Mesenchymal stem cell (in vitro differentiated cells and primary cell): ENCODE results near the gene STEAP3.
A peak's percentile ranks its signal among the peaks of the same experiment; 100 is the strongest.

Source experiments
- DNase-seq: peaks from one replicate; pipeline ENCODE4 v3.0.0-alpha.2; 2013
- H2AFZ ChIP-seq: one replicate; pipeline ENCODE4 v1.6.1; 2013; ENCODE audit warnings: low read depth, mild to moderate bottlenecking, control low read depth, inconsistent platforms, low read length, moderate library complexity
- H2AK5ac ChIP-seq: 2 replicates; pipeline ENCODE4 v1.6.1; 2013; ENCODE audit warnings: low read length, moderate library complexity, mild to moderate bottlenecking, inconsistent platforms; ENCODE audit not compliant: severe bottlenecking
- H2BK120ac ChIP-seq: one replicate; pipeline ENCODE4 v1.6.1; 2013; ENCODE audit warnings: low read depth, mild to moderate bottlenecking, inconsistent platforms, low read length, moderate library complexity
- H2BK12ac ChIP-seq, 2 experiments: one replicate each; pipeline ENCODE4 v1.6.1; 2013; ENCODE audit warnings: inconsistent platforms in 2 of 2, low read length in 2 of 2, mild to moderate bottlenecking in 2 of 2, moderate library complexity in 2 of 2, control low read depth in 1 of 2
- H2BK15ac ChIP-seq: one replicate; pipeline ENCODE4 v1.6.1; 2013; ENCODE audit warnings: mild to moderate bottlenecking, low read depth, inconsistent platforms; ENCODE audit not compliant: poor library complexity, severe bottlenecking
- H2BK5ac ChIP-seq: 2 replicates; pipeline ENCODE4 v1.6.1; 2013; ENCODE audit warnings: low read depth, mild to moderate bottlenecking, low read length, control low read depth, inconsistent platforms; ENCODE audit not compliant: poor library complexity, severe bottlenecking
- H3K14ac ChIP-seq, 2 experiments: one replicate each; pipeline ENCODE4 v1.6.1; 2013; ENCODE audit warnings: inconsistent platforms in 2 of 2, low read length in 2 of 2, control low read depth in 1 of 2, mild to moderate bottlenecking in 1 of 2, moderate library complexity in 1 of 2
- H3K18ac ChIP-seq, 2 experiments: one replicate each; pipeline ENCODE4 v1.6.1; 2013; ENCODE audit warnings: inconsistent platforms in 2 of 2, low read length in 2 of 2, control low read depth in 1 of 2, low read depth in 1 of 2, mild to moderate bottlenecking in 1 of 2
- H3K23ac ChIP-seq, 2 experiments: one replicate each; pipeline ENCODE4 v1.6.1; 2013; ENCODE audit warnings: inconsistent platforms in 2 of 2, low read length in 2 of 2, mild to moderate bottlenecking in 2 of 2, moderate library complexity in 2 of 2, control low read depth in 1 of 2
- H3K27ac ChIP-seq: 2 replicates; pipeline ENCODE4 v1.5.1; 2013; ENCODE audit warnings: mild to moderate bottlenecking, moderate library complexity, low read length, control low read depth, inconsistent platforms; ENCODE audit not compliant: poor library complexity, severe bottlenecking
- H3K27me3 ChIP-seq, 2 experiments: 2 replicates each; pipeline versions ENCODE4 v1.6.1 to v1.7.0; 2013; ENCODE audit warnings: low read length in 2 of 2, mild to moderate bottlenecking in 2 of 2, moderate library complexity in 2 of 2, control low read depth in 1 of 2, inconsistent platforms in 1 of 2; ENCODE audit not compliant: control insufficient read depth in 1 of 2, insufficient read depth in 1 of 2
- H3K36me3 ChIP-seq, 2 experiments: 2 replicates each; pipeline versions ENCODE4 v1.6.1 to v1.7.0; 2013; ENCODE audit warnings: low read length in 2 of 2, control low read depth in 1 of 2, inconsistent platforms in 1 of 2, low read depth in 1 of 2, mild to moderate bottlenecking in 1 of 2; ENCODE audit not compliant: insufficient read depth in 2 of 2, control insufficient read depth in 1 of 2
- H3K4ac ChIP-seq, 2 experiments: one replicate each; pipeline ENCODE4 v1.6.1; 2013; ENCODE audit warnings: inconsistent platforms in 2 of 2, low read length in 2 of 2, mild to moderate bottlenecking in 2 of 2, moderate library complexity in 2 of 2, control low read depth in 1 of 2, low read depth in 1 of 2
- H3K4me1 ChIP-seq: 2 replicates; pipeline ENCODE4 v1.6.1; 2013; ENCODE audit warnings: low read depth, low read length, control low read depth; ENCODE audit not compliant: control insufficient read depth, insufficient read depth
- H3K4me2 ChIP-seq: 2 replicates; pipeline ENCODE4 v1.6.1; 2013; ENCODE audit warnings: low read length, mild to moderate bottlenecking, inconsistent platforms; ENCODE audit not compliant: poor library complexity, severe bottlenecking
- H3K4me3 ChIP-seq, 2 experiments: 2 replicates each; pipeline versions ENCODE4 v1.5.1 to v1.7.0; 2013; ENCODE audit warnings: low read length in 2 of 2, mild to moderate bottlenecking in 2 of 2, control low read depth in 1 of 2, low read depth in 1 of 2; ENCODE audit not compliant: insufficient read depth in 1 of 2
- H3K79me1 ChIP-seq: replicated peaks from 2 replicates; pipeline ENCODE4 v1.6.1; 2013; ENCODE audit warnings: mild to moderate bottlenecking, control low read depth, low read length, inconsistent platforms; ENCODE audit not compliant: poor library complexity, severe bottlenecking
- H3K9ac ChIP-seq: 2 replicates; pipeline ENCODE4 v1.7.0; 2013; ENCODE audit warnings: mild to moderate bottlenecking, low read length, moderate library complexity
- H3K9me3 ChIP-seq: 2 replicates; pipeline ENCODE4 v1.7.0; 2013; ENCODE audit warnings: mild to moderate bottlenecking, low read length; ENCODE audit not compliant: control insufficient read depth
- H4K8ac ChIP-seq: one replicate; pipeline ENCODE4 v1.6.1; 2013; ENCODE audit warnings: inconsistent platforms, mild to moderate bottlenecking, low read length, moderate library complexity
- H4K91ac ChIP-seq: one replicate; pipeline ENCODE4 v1.6.1; 2013; ENCODE audit warnings: mild to moderate bottlenecking, low read length, inconsistent platforms
- WGBS: methylation state at CpG from one replicate; pipeline ENCODE4 v1.1.7; 2013; ENCODE audit warnings: mixed read lengths; 5-methylcytosine and 5-hydroxymethylcytosine counted together

STEAP3 gene

GRCh38 chr2:119304847-119305246 lies 81.2 kb downstream of the STEAP3 start:
- Histone ChIP-seq H2BK15ac (no peak overlapping the region), H3K4me2 (no peak overlapping the region), H3K4me3 (no peak overlapping the region), H3K23ac (no peak overlapping the region), H4K8ac (no peak overlapping the region), H3K18ac (no peak overlapping the region), H2BK12ac (no peak overlapping the region), H3K79me1 (peaks cover 1% of the 10 kb centered on the region), H2BK5ac (no peak overlapping the region), H3K9ac (no peak overlapping the region), H2AK5ac (no peak overlapping the region), H3K4ac (no peak overlapping the region), H3K36me3 (no peaks in the 10 kb centered on the region), H2AFZ (no peak overlapping the region), H3K14ac (no peak overlapping the region), H3K4me1 (peaks cover 2% of the 10 kb centered on the region), H3K27me3 (no peaks in the 10 kb centered on the region), H3K27ac (no peak overlapping the region), H2BK120ac (no peak overlapping the region), H4K91ac (no peak overlapping the region), H3K9me3 (no peaks in the 10 kb centered on the region)
- WGBS: 83% methylated on average over 1 of the region's 2 CpGs
- no peak for DNase-seq

GRCh38 chr2:119305497-119306195 lies 82.0 kb downstream of the STEAP3 start:
- 92% methylated on average over 11 of the region's 12 CpGs for WGBS

GRCh38 chr2:119306196-119306590 lies 82.6 kb downstream of the STEAP3 start:
- Histone ChIP-seq H2BK5ac (no peak overlapping the region), H3K14ac (no peak overlapping the region), H2BK120ac (no peak overlapping the region), H3K27ac (no peak overlapping the region), H3K9ac (no peak overlapping the region), H3K36me3 (no peaks in the 10 kb centered on the region), H3K4me2 (no peak overlapping the region), H3K4me1 (peaks cover 2% of the 10 kb centered on the region), H3K23ac (no peak overlapping the region), H4K91ac (no peak overlapping the region), H2AK5ac (no peak overlapping the region), H3K4ac (no peak overlapping the region), H2AFZ (no peak overlapping the region), H2BK12ac (no peak overlapping the region), H2BK15ac (no peak overlapping the region), H3K4me3 (peak overlapping the region in 1 of 2 experiments; percentile 36), H3K79me1 (peaks cover 1% of the 10 kb centered on the region), H4K8ac (no peak overlapping the region), H3K9me3 (no peaks in the 10 kb centered on the region), H3K27me3 (no peaks in the 10 kb centered on the region), H3K18ac (no peak overlapping the region)
- WGBS: 91% methylated on average over 9 of the region's 10 CpGs
- no peak for DNase-seq

More at GRCh38 chr2:119305497-119306195, 82.0 kb downstream of the STEAP3 start:
- H2BK12ac ChIP-seq: no peak overlapping the region
- H2AK5ac ChIP-seq: no peak overlapping the region
- H3K27me3 ChIP-seq: no peaks in the 10 kb centered on the region
- no peak overlapping the region for H4K91ac ChIP-seq
- H3K9ac ChIP-seq: no peak overlapping the region
- H3K4me1 ChIP-seq: peaks cover 2% of the 10 kb centered on the region
- no peak overlapping the region for H2BK120ac ChIP-seq
- no peak for DNase-seq
- H3K18ac ChIP-seq: no peak overlapping the region
- peaks cover 1% of the 10 kb centered on the region for H3K79me1 ChIP-seq
- no peak overlapping the region for H2BK15ac ChIP-seq
- no peak overlapping the region for H2AFZ ChIP-seq
- H3K27ac ChIP-seq: no peak overlapping the region
- H3K4me3 ChIP-seq: no peak overlapping the region
- no peak overlapping the region for H3K14ac ChIP-seq
- no peaks in the 10 kb centered on the region for H3K9me3 ChIP-seq
- H4K8ac ChIP-seq: no peak overlapping the region
- H3K4ac ChIP-seq: no peak overlapping the region
- H3K23ac ChIP-seq: no peak overlapping the region
- no peak overlapping the region for H2BK5ac ChIP-seq
- H3K36me3 ChIP-seq: no peaks in the 10 kb centered on the region
- H3K4me2 ChIP-seq: no peak overlapping the region

- DNase-seq: no peak
- Histone ChIP-seq H3K4ac (no peak overlapping the region), H2BK5ac (no peak overlapping the region), H4K8ac (no peak overlapping the region), H3K36me3 (no peaks in the 10 kb centered on the region), H3K14ac (no peak overlapping the region), H2BK15ac (no peak overlapping the region), H2BK12ac (no peak overlapping the region), H3K9me3 (no peaks in the 10 kb centered on the region), H3K18ac (no peak overlapping the region), H3K27me3 (no peaks in the 10 kb centered on the region), H2AFZ (no peak overlapping the region), H2AK5ac (no peak overlapping the region), H3K9ac (no peak overlapping the region), H2BK120ac (no peak overlapping the region), H3K4me1 (no peaks in the 10 kb centered on the region), H3K23ac (no peak overlapping the region), H3K4me3 (no peak overlapping the region), H4K91ac (no peak overlapping the region), H3K4me2 (no peak overlapping the region), H3K79me1 (peaks cover 1% of the 10 kb centered on the region), H3K27ac (no peak overlapping the region)
- WGBS: 85% methylated on average over 6 of the region's 7 CpGs
These were observed 83.9 kb downstream of the STEAP3 start for GRCh38 chr2:119307419-119308140.
